Large intestine (tissue), 3 donors: ENCODE data around the gene DHX32. TPM values are rescaled to one million over a fixed set of nuclear protein-coding genes. Genes with fewer than 3 reads are reported as not detected.

Source experiments
- DNase-seq, 2 donors: peaks; one replicate each; pipeline versions ENCODE4 v3.0.0 to v3.0.0-alpha.2; 2013
- H3K27ac ChIP-seq: one replicate; pipeline ENCODE4 v1.5.1; 2013; ENCODE audit warnings: low read length
- H3K27me3 ChIP-seq: 2 replicates; pipeline ENCODE4 v1.6.1; 2013; ENCODE audit warnings: low read length; ENCODE audit not compliant: control insufficient read depth, insufficient read depth
- H3K36me3 ChIP-seq: 2 replicates; pipeline ENCODE4 v1.6.1; 2013; ENCODE audit warnings: low read length; ENCODE audit not compliant: control insufficient read depth, insufficient read depth
- H3K4me1 ChIP-seq: one replicate; pipeline ENCODE4 v1.6.1; 2013; ENCODE audit warnings: low read length; ENCODE audit not compliant: control insufficient read depth, insufficient read depth
- H3K4me3 ChIP-seq: one replicate; pipeline ENCODE4 v1.5.1; 2013; ENCODE audit warnings: low read length
- H3K9me3 ChIP-seq: one replicate; pipeline ENCODE4 v1.6.1; 2013; ENCODE audit warnings: mild to moderate bottlenecking, low read depth, low read length, moderate library complexity; ENCODE audit not compliant: control insufficient read depth
- WGBS: methylation state at CpG from one replicate; pipeline ENCODE4 v1.1.5; 2013; ENCODE audit warnings: low lambda C conversion rate; ENCODE audit not compliant: insufficient coverage; 5-methylcytosine and 5-hydroxymethylcytosine counted together
- polyA plus RNA-seq: library from polyadenylated mRNA; unstranded; fragments of 120-200 nt; gene quantifications from one replicate; pipeline ENCODE4 v1.2.1, GENCODE V29; 2013

DHX32 gene
- polyA plus RNA-seq, 1 donor: 37.2 TPM

DNA sequence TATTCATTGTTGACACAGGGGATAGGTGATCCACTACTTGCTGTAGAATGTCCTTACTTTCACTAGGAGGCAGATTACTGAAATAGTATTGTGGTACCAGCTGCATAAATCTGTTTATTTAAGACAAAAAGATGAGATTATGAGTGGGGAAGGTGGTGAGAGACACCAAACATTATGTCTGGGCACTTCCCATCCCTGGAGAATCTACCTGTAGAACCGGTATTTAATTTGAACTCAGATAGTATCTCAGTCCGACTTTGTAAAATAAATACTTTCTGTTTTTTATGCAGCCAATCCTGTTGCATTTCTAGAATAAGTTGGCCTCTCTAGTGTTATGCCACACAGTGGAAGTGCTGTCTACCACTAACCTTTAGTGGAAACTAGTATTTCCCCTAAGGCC, 44.3 kb downstream of the DHX32 start:
- no peaks in the 10 kb centered on the region for H3K9me3 ChIP-seq
- H3K36me3 ChIP-seq: peaks cover 82% of the 10 kb centered on the region
- no peaks in the 10 kb centered on the region for H3K4me1 ChIP-seq
- H3K27ac ChIP-seq: no peak overlapping the region
- H3K27me3 ChIP-seq: no peaks in the 10 kb centered on the region
- DNase-seq: no peak
- no peak overlapping the region for H3K4me3 ChIP-seq
- no CpG with 5 or more reads among the region's 2 CpGs for WGBS

DNA sequence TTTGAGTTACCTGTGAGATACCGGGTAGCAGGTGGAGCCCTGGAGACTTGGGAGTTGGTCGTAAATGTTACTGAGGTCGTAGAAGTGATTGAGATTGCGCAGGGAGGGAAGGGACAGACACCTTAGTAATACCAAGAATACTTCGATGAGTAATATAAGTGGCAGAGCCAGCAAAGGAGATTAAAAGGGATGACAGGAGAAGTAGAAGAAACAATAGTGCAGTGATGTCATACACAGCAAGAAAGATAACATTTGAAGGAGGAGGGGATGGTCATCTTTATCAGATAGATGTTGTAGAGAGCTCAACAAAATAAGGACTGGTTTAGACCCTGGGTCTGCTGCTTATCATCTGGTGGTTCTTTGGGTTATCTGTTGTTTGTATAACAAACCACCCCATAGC, 52.8 kb downstream of the DHX32 start:
- H3K9me3 ChIP-seq: no peaks in the 10 kb centered on the region
- H3K27ac ChIP-seq: no peak overlapping the region
- WGBS: 80% methylated on average over 3 of the region's 5 CpGs
- H3K4me1 ChIP-seq: peaks cover 5% of the 10 kb centered on the region
- peaks cover 64% of the 10 kb centered on the region for H3K36me3 ChIP-seq
- H3K4me3 ChIP-seq: no peak overlapping the region
- no peaks in the 10 kb centered on the region for H3K27me3 ChIP-seq
- DNase-seq: no peak

DNA sequence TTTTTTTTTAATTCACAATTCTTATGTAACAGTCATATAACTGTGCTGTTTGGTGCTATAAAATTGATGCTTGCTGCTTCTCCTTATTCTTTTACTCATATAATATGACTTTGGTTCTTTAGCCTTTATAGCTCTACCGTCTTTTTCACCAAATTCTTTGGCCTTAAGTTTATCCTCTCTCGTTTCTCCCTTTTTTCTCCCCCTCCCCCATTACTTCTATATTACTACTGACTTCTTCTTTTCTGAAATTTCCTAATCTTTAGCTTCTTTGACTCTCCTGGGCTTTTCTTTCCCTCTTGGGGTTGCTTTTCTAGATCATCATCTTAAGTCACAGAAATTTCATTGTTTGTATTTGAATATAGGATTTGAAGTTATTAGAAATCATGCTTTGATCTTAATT, 54.0 kb downstream of the DHX32 start:
- H3K9me3 ChIP-seq: no peaks in the 10 kb centered on the region
- H3K36me3 ChIP-seq: peaks cover 52% of the 10 kb centered on the region
- peaks cover 5% of the 10 kb centered on the region for H3K4me1 ChIP-seq
- no peak for DNase-seq
- H3K27me3 ChIP-seq: no peaks in the 10 kb centered on the region
- 94% methylated on average over 2 of the region's 2 CpGs for WGBS
- no peak overlapping the region for H3K4me3 ChIP-seq
- no peak overlapping the region for H3K27ac ChIP-seq

DNA sequence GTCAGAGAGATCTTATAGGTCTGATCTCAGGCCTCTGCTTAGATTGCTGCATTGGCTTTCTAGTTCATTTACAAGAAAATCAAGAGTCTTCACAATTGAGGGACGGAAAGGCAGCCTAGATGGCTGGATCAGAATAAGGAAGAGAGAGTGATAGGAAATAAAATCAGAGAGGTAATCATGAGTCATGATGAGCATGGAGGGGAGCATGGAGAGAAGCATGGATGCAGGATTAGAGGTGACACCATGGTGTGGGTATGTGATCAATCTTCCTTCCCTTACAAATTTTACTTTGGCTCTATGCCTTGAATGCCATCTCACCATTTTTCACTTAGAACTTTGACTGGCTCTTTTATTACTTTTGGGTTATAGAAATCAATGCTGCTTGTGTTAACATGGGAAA, 56.4 kb downstream of the DHX32 start:
- Histone ChIP-seq H3K27ac (no peak overlapping the region), H3K9me3 (no peaks in the 10 kb centered on the region), H3K4me3 (peak overlapping the region; percentile 99), H3K4me1 (peaks cover 8% of the 10 kb centered on the region), H3K36me3 (peaks cover 32% of the 10 kb centered on the region), H3K27me3 (no peaks in the 10 kb centered on the region)
- no peak for DNase-seq
- no CpG with 5 or more reads among the region's 1 CpG for WGBS

DNA sequence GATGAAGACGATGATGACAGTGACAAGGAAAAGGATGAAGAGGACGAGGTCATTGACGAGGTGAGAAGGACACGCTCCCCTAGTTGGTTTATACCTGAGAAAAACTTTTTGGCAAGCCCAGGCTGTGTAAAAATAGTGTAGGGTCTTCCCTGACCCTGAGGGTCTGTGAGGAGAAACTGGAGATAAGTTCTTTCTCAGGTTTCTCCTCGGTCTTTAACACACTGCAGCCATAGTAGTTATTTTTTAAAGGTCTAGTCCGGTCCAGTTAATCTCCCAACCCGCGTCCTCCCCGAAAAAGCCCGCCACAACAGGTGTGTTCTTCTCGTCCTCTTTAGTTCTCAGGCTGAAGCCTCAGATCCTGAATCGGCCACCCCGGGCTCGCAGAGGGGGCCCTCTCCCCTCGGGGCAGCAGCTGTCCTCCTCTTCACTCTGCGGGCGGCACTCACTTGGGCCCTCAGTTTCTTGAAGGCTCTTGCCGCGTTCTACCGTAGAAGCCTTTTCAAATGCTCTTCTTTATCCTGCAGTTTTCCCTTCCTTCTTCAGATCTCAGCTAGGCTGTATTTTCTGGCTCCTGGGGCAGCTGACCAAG, 57.3 kb downstream of the DHX32 start:
- WGBS: 0% methylated on average over 3 of the region's 20 CpGs
- H3K4me1 ChIP-seq: peaks cover 8% of the 10 kb centered on the region

DNA sequence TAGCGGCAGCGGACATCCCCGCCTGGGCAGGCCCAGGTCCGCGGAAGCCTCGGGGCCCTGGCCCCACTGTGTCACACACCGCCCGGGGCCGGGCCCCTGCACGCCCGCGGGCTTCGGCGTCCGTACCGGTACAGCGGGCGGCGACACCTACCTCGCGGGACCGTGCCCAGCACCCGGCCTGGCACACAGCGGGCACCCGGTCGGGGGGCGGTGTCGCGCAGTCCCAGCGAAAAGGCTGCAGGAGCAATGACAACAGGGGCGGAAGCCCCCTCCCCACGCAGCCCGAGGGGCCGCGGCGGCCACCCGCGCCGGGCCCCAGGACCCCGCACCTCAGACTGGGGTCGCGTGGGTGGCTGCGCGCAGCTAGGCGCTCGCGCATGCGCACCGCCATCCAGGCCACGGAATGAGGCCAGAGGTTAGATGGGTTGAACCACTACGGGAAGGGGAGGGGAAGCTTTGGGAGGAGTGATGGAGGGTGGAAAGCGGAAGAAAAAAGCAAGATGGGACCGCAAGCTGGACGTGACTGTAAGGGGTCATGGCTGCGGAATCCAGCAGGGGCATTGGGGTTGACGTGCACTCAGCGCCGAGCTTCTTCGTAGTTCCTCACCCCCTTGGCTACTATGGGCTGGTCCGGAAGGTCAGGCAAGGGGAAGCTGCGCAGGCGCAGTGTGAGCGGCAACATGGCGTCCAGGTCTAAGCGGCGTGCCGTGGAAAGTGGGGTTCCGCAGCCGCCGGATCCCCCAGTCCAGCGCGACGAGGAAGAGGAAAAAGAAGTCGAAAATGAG, 58.0 kb downstream of the DHX32 start, which contains the start of the genes BCCIP and UROS:
TSS of gene BCCIP (plus strand) at position 669 of the 785 bp plus-strand sequence. CDS start at position 681, 12 bp downstream.
TSS of gene UROS (minus strand) at position 381 of the 785 bp plus-strand sequence. CDS start 6,759 bp downstream, outside the sequence.
- WGBS: 0% methylated on average over 7 of the region's 74 CpGs
- Histone ChIP-seq H3K27ac (peak within 1 kb of the TSS; percentile 24), H3K4me1 (peaks cover 8% of the 10 kb centered on the region), H3K4me3 (peak within 1 kb of the TSS; percentile 99), H3K27me3 (no peaks in the 10 kb centered on the region), H3K9me3 (no peaks in the 10 kb centered on the region), H3K36me3 (peaks cover 15% of the 10 kb centered on the region)
- DNase-seq: peak; percentile 87 to 92

More for the DNA sequence above, 57.3 kb downstream of the DHX32 start:
- no peak for DNase-seq
- no peaks in the 10 kb centered on the region for H3K9me3 ChIP-seq
- H3K27me3 ChIP-seq: no peaks in the 10 kb centered on the region
- H3K36me3 ChIP-seq: peaks cover 22% of the 10 kb centered on the region
- peak overlapping the region; percentile 99 for H3K4me3 ChIP-seq
- H3K27ac ChIP-seq: no peak overlapping the region

DNA sequence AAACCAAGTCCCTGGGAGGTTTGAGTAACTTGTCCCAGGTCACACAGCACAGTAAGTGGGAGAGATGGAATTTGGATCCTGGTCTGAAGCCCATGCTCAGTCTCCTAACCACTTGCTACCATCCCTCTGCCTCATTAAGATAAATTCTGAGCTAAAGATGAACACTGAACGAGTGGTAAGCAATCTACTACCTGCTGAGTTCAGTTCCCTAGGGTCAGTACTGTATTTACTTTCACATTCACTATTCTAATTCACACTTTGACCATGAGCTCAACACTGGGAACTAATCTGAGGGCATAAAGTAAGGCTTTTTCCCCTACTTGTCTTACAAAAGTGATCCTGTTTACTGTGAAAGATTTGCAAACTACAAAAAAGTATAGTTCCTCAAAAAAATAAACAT, 60.4 kb downstream of the DHX32 start:
- Histone ChIP-seq H3K4me3 (no peak overlapping the region), H3K27ac (no peak overlapping the region), H3K36me3 (peaks cover 5% of the 10 kb centered on the region), H3K4me1 (peaks cover 8% of the 10 kb centered on the region), H3K27me3 (no peaks in the 10 kb centered on the region), H3K9me3 (no peaks in the 10 kb centered on the region)
- WGBS: no CpG with 5 or more reads among the region's 1 CpG
- DNase-seq: peak; percentile 19 to 63

DNA sequence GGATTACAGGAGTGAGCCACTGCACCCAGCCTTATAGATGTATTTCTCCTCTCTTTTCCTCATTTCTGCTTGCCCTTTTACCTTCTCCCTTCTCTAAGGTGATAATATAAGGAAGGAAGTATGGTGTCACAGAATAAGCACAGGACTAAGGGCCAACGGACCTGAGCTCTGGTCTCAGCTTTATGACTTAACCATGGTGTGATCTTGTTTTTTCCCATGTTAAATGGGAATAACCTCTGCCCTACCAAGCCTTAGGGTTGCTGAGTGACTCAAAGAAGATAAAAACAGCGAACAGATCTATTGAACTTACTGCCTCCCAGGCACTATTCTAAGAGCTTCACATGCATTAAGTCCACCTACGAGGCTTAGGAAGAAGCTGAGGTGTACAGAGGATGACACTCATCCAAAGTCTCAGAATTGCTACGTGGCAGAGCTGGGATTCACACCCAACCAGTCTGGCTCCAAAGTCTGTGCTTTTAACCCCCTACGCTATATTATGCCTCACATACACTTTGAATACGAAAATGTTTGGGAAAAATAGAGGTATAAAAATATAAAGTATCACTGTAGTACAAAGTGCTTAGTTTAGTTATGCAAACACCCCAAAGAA, 63.6 kb downstream of the DHX32 start:
- 100% methylated on average over 1 of the region's 6 CpGs for WGBS
- Histone ChIP-seq H3K36me3 (peaks cover 25% of the 10 kb centered on the region), H3K27ac (no peak overlapping the region), H3K4me1 (peaks cover 3% of the 10 kb centered on the region), H3K4me3 (no peak overlapping the region), H3K9me3 (no peaks in the 10 kb centered on the region), H3K27me3 (no peaks in the 10 kb centered on the region)
- DNase-seq: no peak

DNA sequence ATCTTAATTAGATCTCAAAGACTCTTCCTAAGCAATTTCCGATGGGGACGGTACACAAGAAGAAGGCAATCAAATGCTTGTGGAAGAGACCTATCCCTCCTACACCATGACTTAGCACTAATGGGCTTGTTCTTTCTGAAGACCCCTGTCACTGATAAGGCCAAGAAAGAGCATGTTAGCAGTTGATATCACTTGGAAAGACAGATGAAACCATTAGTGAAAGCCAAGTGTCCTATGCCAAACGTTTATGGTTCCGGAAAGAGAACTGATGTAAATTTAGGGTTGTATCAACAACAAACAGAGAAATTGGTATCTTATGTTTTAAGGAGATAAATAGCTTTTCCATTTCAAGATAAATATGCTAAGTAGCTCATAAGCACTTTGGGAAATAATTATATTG, 64.5 kb downstream of the DHX32 start:
- no peaks in the 10 kb centered on the region for H3K27me3 ChIP-seq
- H3K9me3 ChIP-seq: no peaks in the 10 kb centered on the region
- no peak overlapping the region for H3K4me3 ChIP-seq
- peaks cover 3% of the 10 kb centered on the region for H3K4me1 ChIP-seq
- WGBS: 92% methylated on average over 2 of the region's 4 CpGs
- H3K27ac ChIP-seq: no peak overlapping the region
- H3K36me3 ChIP-seq: peaks cover 25% of the 10 kb centered on the region
- no peak for DNase-seq

DNA sequence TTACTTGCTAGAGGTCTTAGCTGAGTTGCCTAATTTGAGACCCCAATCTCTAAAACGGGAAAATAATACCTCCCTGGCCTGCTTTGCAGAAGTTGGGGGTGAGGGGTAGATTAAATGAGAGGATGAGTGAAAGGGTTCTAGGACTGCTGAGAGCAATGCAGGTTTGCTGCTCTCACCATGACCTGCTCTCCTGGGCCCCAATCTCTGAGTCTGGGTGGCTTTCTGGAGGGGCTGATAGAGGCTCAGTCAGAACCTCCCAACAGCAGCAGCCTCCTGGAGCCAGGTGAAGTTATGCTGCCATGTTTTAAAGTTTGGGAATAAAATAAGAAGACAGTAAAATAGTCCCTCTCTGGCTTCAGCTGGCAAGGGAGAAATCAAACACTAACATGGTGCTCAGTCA, 65.3 kb downstream of the DHX32 start:
- Histone ChIP-seq H3K4me3 (no peak overlapping the region), H3K4me1 (peaks cover 3% of the 10 kb centered on the region), H3K9me3 (no peaks in the 10 kb centered on the region), H3K27me3 (no peaks in the 10 kb centered on the region), H3K27ac (no peak overlapping the region), H3K36me3 (peaks cover 31% of the 10 kb centered on the region)
- WGBS: no CpG with 5 or more reads among the region's 1 CpG
- no peak for DNase-seq
